ENCODE results near the gene MMP14. TPM values are rescaled to one million over a fixed set of nuclear protein-coding genes. Genes with fewer than 3 reads are reported as not detected.

The MMP14 gene
- total and polyA plus RNA-seq, 2 of the 13 experiments (the other 11 are each of a cell fraction or from before 2014, with no cell fraction given): 5.2 to 9.8 TPM

- TF ChIP-seq ZNF280B (CRISPR knock-in tag; IDR thresholded peaks at IDR 0.05; ENCODE audit: borderline replicate concordance) (no peak), KDM6A (CRISPR knock-in tag; IDR thresholded peaks at IDR 0.05; ENCODE audit: low read depth) (peak; percentile 45; the same call in 1 of the 2 replicates), ZNF552 (CRISPR knock-in tag; IDR thresholded peaks at IDR 0.05; ENCODE audit: borderline replicate concordance) (no peak), ZNF580 (CRISPR knock-in tag; IDR thresholded peaks at IDR 0.05; ENCODE audit: borderline replicate concordance, low read depth) (peak; percentile 68; the same call in 1 of the 2 replicates), FOXP4 (CRISPR knock-in tag; IDR thresholded peaks at IDR 0.05) (no peak), ZNF142 (CRISPR knock-in tag; IDR thresholded peaks at IDR 0.05) (no peak), ETV6 (CRISPR knock-in tag; conservative IDR thresholded peaks at IDR 0.05) (no peak), EZH2 (conservative IDR thresholded peaks at IDR 0.05; ENCODE audit: low read depth, low read length) (no peak), TRIM24 (CRISPR knock-in tag; IDR thresholded peaks at IDR 0.05) (0 out of 2 replicates have a peak, but pooled peaks have one; percentile 44), ZBTB4 (CRISPR knock-in tag; IDR thresholded peaks at IDR 0.05; ENCODE audit: borderline replicate concordance) (no peak), HDAC2 (CRISPR knock-in tag; IDR thresholded peaks at IDR 0.05) (peak; percentile 47; the same call in 1 of the 2 replicates), ZBTB2 (CRISPR knock-in tag; IDR thresholded peaks at IDR 0.05; ENCODE audit: low read depth) (no peak)
Measured at GRCh38 chr14:22796087-22796707, 40.2 kb upstream of the MMP14 start (continued).
